ENCODE measurements around the gene XG. TPM values are rescaled to one million over a fixed set of nuclear protein-coding genes. Genes with fewer than 3 reads are reported as not detected.

The XG gene
- total and polyA plus RNA-seq, 2 of the 8 experiments (the other 6 are each of a cell fraction or from before 2014, with no cell fraction given): 0.33 to 0.78 TPM

- no peak for DNase-seq (ENCODE audit: low read depth in 1 of 2, low spot score in 2 of 2)
- H3K4me2 ChIP-seq (ENCODE audit: insufficient read depth in 1 of 2, low read depth in 2 of 2, low read length in 2 of 2): no peak overlapping the region
- no peak overlapping the region for H2BK15ac ChIP-seq (ENCODE audit: low read length)
- no peak overlapping the region for H3K56ac ChIP-seq (replicated peaks; ENCODE audit: insufficient read length, low read depth, low read length)
- no peak overlapping the region for H3K9ac ChIP-seq (replicated peaks in 1 of 4; ENCODE audit: extremely low read depth in 1 of 4, low read depth in 3 of 4, low read length in 3 of 4)
- H3K79me1 ChIP-seq (ENCODE audit: low read depth, low read length): no peaks in the 10 kb centered on the region
- no peak overlapping the region for H3K23ac ChIP-seq (ENCODE audit: insufficient read length)
- no peak overlapping the region for H3K27ac ChIP-seq (ENCODE audit: low read depth, low read length)
- H3K4me1 ChIP-seq (replicated peaks in 1 of 4; ENCODE audit: control insufficient read depth in 3 of 4, insufficient read depth in 4 of 4, low read length in 3 of 4): no peaks in the 10 kb centered on the region
- no peak for FAIRE-seq
- H2BK12ac ChIP-seq (ENCODE audit: low read depth, low read length): no peak overlapping the region
- no peak overlapping the region for H3K4ac ChIP-seq (replicated peaks; ENCODE audit: insufficient read length, low read depth, low read length)
- WGBS, 2 experiments (ENCODE audit: extremely low coverage in 1 of 2, insufficient coverage in 1 of 2, insufficient read length in 1 of 2, insufficient replicate concordance in 2 of 2, low coverage in 1 of 2, low lambda C conversion rate in 2 of 2, missing lambda C conversion rate in 1 of 2): 92% methylated on average over 10 of the region's 10 CpGs; no CpG with 5 or more reads in 1 of the 2 experiments
- no peaks in the 10 kb centered on the region for H3K23me2 ChIP-seq (ENCODE audit: low read depth, low read length)
- H2BK120ac ChIP-seq (replicated peaks; ENCODE audit: low read depth, low read length): no peak overlapping the region
- 0 out of 2 replicates have a peak, but pooled peaks have one; percentile 20 for TF ChIP-seq YY1 (IDR thresholded peaks at IDR 0.05; ENCODE audit: low read depth, low read length)
- no peak for TF ChIP-seq CHD1 (IDR thresholded peaks at IDR 0.05; ENCODE audit: low read depth, low read length)
- no peak overlapping the region for H2BK20ac ChIP-seq (ENCODE audit: low read length)
- peaks cover 3 to 10% (median 6%) of the 10 kb centered on the region in 4 experiments; a peak in 4 of 8 replicates for H3K36me3 ChIP-seq (ENCODE audit: control insufficient read depth in 2 of 4, insufficient read depth in 4 of 4, low read length in 3 of 4)
- H3K4me3 ChIP-seq (ENCODE audit: extremely low read depth in 1 of 4, insufficient read depth in 2 of 4, low read depth in 3 of 4, low read length in 4 of 4): no peak overlapping the region
- H4K8ac ChIP-seq (ENCODE audit: extremely low read depth, insufficient read depth, low read length): no peak overlapping the region
- H4K91ac ChIP-seq (replicated peaks; ENCODE audit: insufficient read length, low read length): no peak overlapping the region
- no peak overlapping the region for H4K5ac ChIP-seq (ENCODE audit: insufficient read length, low read depth, low read length)
- no peaks in the 10 kb centered on the region for H3K27me3 ChIP-seq (replicated peaks in 1 of 4; ENCODE audit: control insufficient read depth in 3 of 4, extremely low read depth in 1 of 4, insufficient read depth in 3 of 4, low read length in 3 of 4)
- no peaks in the 10 kb centered on the region for H4K20me1 ChIP-seq (replicated peaks in 1 of 2; ENCODE audit: control insufficient read depth in 1 of 2, insufficient read depth in 2 of 2, low read length in 2 of 2)
- H2AK5ac ChIP-seq (ENCODE audit: low read depth, low read length): no peak overlapping the region
- H2BK5ac ChIP-seq (ENCODE audit: low read depth, low read length): no peak overlapping the region
- H3K79me2 ChIP-seq (ENCODE audit: control insufficient read depth in 1 of 2, insufficient read depth in 2 of 2, low read length in 2 of 2): no peaks in the 10 kb centered on the region
- ChIA-PET POLR2A (ENCODE audit: partially characterized antibody) (no interaction called here), CTCF (ENCODE audit: partially characterized antibody) (no interaction called here)
- H3K9me3 ChIP-seq (ENCODE audit: insufficient read depth in 2 of 2, low read depth in 1 of 2, low read length in 1 of 2): no peaks in the 10 kb centered on the region
- no peak overlapping the region for H2AFZ ChIP-seq (ENCODE audit: low read length)
- H3K14ac ChIP-seq (ENCODE audit: insufficient read length): no peak overlapping the region
- H3K18ac ChIP-seq (ENCODE audit: extremely low read depth, low read length): no peak overlapping the region
These were observed 31.9 kb upstream of the XG start for GRCh38 chrX:2719774-2720447.
